ENCODE measurements around the gene LIN37.

- no peak for TF ChIP-seq POU2F2 (IDR thresholded peaks at IDR 0.05; ENCODE audit: low read depth, low read length)
- TF ChIP-seq POLR2A (IDR thresholded peaks at IDR 0.05; ENCODE audit: low read depth, low read length) = no peak
- TF ChIP-seq SPI1 (IDR thresholded peaks at IDR 0.05; ENCODE audit: low read depth, low read length) = no peak
Measured at GRCh38 chr19:35741203-35741515, 7.2 kb upstream of the LIN37 start.
